ENCODE results near the gene UBQLN4. TPM values are rescaled to one million over a fixed set of nuclear protein-coding genes. Genes with fewer than 3 reads are reported as not detected.

Gene UBQLN4
- total and polyA plus RNA-seq, 2 of the 4 experiments (the other 2 are of a cell fraction): 8.8 to 21.6 TPM

- H2BK5ac ChIP-seq (ENCODE audit: low read depth, low read length, poor library complexity, severe bottlenecking): no peak overlapping the region
- no peak overlapping the region for H2AK9ac ChIP-seq (replicated peaks; ENCODE audit: low read depth, low read length, poor library complexity)
- BruUV-seq (replicated peaks): no TSS peak
- no peak for TF ChIP-seq SMC3 (IDR thresholded peaks at IDR 0.05; ENCODE audit: low read depth, low read length)
- TF ChIP-seq MXI1 (IDR thresholded peaks at IDR 0.05; ENCODE audit: borderline replicate concordance, low read depth, low read length): no peak
- TF ChIP-seq CHD1 (IDR thresholded peaks at IDR 0.05; ENCODE audit: low read depth, low read length): no peak
- no peak for TF ChIP-seq NFE2L2 (IDR thresholded peaks at IDR 0.05; ENCODE audit: low read depth, low read length)
- no peak for TF ChIP-seq USF2 (IDR thresholded peaks at IDR 0.05; ENCODE audit: low read depth, low read length)
- TF ChIP-seq CTCF (conservative IDR thresholded peaks at IDR 0.05; ENCODE audit: low read depth, low read length): no peak
- TF ChIP-seq BHLHE40 (IDR thresholded peaks at IDR 0.05; ENCODE audit: low read depth, low read length): no peak
- no peak for TF ChIP-seq RAD21 (IDR thresholded peaks at IDR 0.05; ENCODE audit: low read length)
- TF ChIP-seq RCOR1 (IDR thresholded peaks at IDR 0.05; ENCODE audit: insufficient replicate concordance, low read length): no peak
- TF ChIP-seq MAFK (IDR thresholded peaks at IDR 0.05; ENCODE audit: low read depth, low read length): no peak
- TF ChIP-seq FOS (IDR thresholded peaks at IDR 0.05; ENCODE audit: low read depth, low read length): no peak
- no peak for TF ChIP-seq RFX5 (IDR thresholded peaks at IDR 0.05; ENCODE audit: low read depth, low read length)
- TF ChIP-seq POLR2A (IDR thresholded peaks at IDR 0.05; ENCODE audit: low read depth, low read length): no peak
- TF ChIP-seq MAZ (IDR thresholded peaks at IDR 0.05; ENCODE audit: borderline replicate concordance, low read depth, low read length): no peak
- TF ChIP-seq ELK1 (IDR thresholded peaks at IDR 0.05; ENCODE audit: borderline replicate concordance, low read depth, low read length): no peak
- TF ChIP-seq CEBPB (IDR thresholded peaks at IDR 0.05; ENCODE audit: low read depth, low read length): no peak
- ATAC-seq (ENCODE audit: low read depth) (peak; percentile 7), DNase-seq (peak; percentile 43)
- in situ Hi-C loops (cut with MboI; ENCODE audit: low sequenced_read_pairs): no loop called here
- H2BK15ac ChIP-seq (ENCODE audit: low read depth, low read length): no peak overlapping the region
- intact Hi-C loops (cut with micrococcal nuclease): no loop called here
- H2BK120ac ChIP-seq (ENCODE audit: low read depth, low read length): no peak overlapping the region
- no peaks in the 10 kb centered on the region for H4K20me1 ChIP-seq (ENCODE audit: insufficient read depth, low read length)
- no peak overlapping the region for H3K4me2 ChIP-seq (ENCODE audit: low read depth, low read length)
- dilution Hi-C loops (cut with HindIII; ENCODE audit: low sequenced_read_pairs, unreplicated experiment): no loop called here
- CTCF ChIA-PET: interaction anchor here (0.6 kb wide), 1 partner anchor 66 kb away, joined by 3 read pairs; no protein-coding TSS in a partner anchor
- H3K9ac ChIP-seq (ENCODE audit: low read depth, low read length): no peak overlapping the region
- H3K23ac ChIP-seq (ENCODE audit: low read depth, low read length): no peak overlapping the region
- H4K5ac ChIP-seq (ENCODE audit: low read depth, low read length): no peak overlapping the region; the same call in 1 of the 2 replicates
- H2AFZ ChIP-seq (replicated peaks; ENCODE audit: low read length, poor library complexity): no peak overlapping the region
- no peak overlapping the region for H3K27ac ChIP-seq (ENCODE audit: insufficient read depth, low read length)
- H3K36me3 ChIP-seq (ENCODE audit: control insufficient read depth, insufficient read depth, low read length): no peaks in the 10 kb centered on the region
- H4K8ac ChIP-seq (ENCODE audit: low read depth in 2 of 2, low read length in 2 of 2): no peak overlapping the region
- no peaks in the 10 kb centered on the region for H3K27me3 ChIP-seq (ENCODE audit: control insufficient read depth, insufficient read depth, low read length)
- no peaks in the 10 kb centered on the region for H3K79me1 ChIP-seq (ENCODE audit: low read depth in 1 of 2, low read length in 2 of 2)
- H2AK5ac ChIP-seq (ENCODE audit: low read depth, low read length): peak overlapping the region; percentile 68; the same call in 1 of the 2 replicates
- H3K4me3 ChIP-seq (ENCODE audit: insufficient read depth, low read depth, low read length): no peak overlapping the region
- H3K18ac ChIP-seq (ENCODE audit: low read depth, low read length): no peak overlapping the region
- WGBS, 2 experiments (ENCODE audit: extremely low coverage in 2 of 2, insufficient read length in 1 of 2): no CpG with 5 or more reads among the region's 2 CpGs
- no peak overlapping the region for H4K91ac ChIP-seq (ENCODE audit: insufficient read depth, low read depth, low read length)
- no peak overlapping the region for H3K4ac ChIP-seq (ENCODE audit: low read depth, low read length)
- H3K56ac ChIP-seq (ENCODE audit: extremely low read depth, insufficient read depth, low read length): no peak overlapping the region
- H2BK20ac ChIP-seq (ENCODE audit: low read depth, low read length): no peak overlapping the region
- peaks cover 2% of the 10 kb centered on the region; the same call in 1 of the 2 replicates for H3K9me1 ChIP-seq (ENCODE audit: insufficient read depth, low read length)
- peaks cover 5% of the 10 kb centered on the region for H3K4me1 ChIP-seq (ENCODE audit: control insufficient read depth, insufficient read depth, low read length)
- POLR2A ChIA-PET (ENCODE audit: unreplicated experiment): no interaction called here
- no peaks in the 10 kb centered on the region for H3K9me3 ChIP-seq (ENCODE audit: control insufficient read depth, insufficient read depth, low read length)
- no peak overlapping the region for H3K14ac ChIP-seq (replicated peaks; ENCODE audit: low read depth, low read length)
These were observed 10.3 kb upstream of the UBQLN4 start for GRCh38 chr1:156063997-156064285.
